Lower leg skin (tissue), 3 donors: ENCODE data around the gene C5orf46.

ENCODE experiments used
- CTCF ChIP-seq, 3 donors: fragments of 450-650 bp; IDR thresholded peaks; one replicate each; pipeline ENCODE4 v1.5.1; 2016; ENCODE audit warnings: antibody characterized with exemption in 3 of 3, mild to moderate bottlenecking in 3 of 3, moderate library complexity in 2 of 3
- POLR2A ChIP-seq, 2 donors: fragments of 450-650 bp; IDR thresholded peaks; one replicate each; pipeline ENCODE4 v1.6.1; 2016 to 2017; ENCODE audit warnings: antibody characterized with exemption in 2 of 2, mild to moderate bottlenecking in 1 of 2, moderate library complexity in 1 of 2

- no peak for TF ChIP-seq POLR2A (IDR thresholded peaks at IDR 0.05)
- TF ChIP-seq CTCF (IDR thresholded peaks at IDR 0.05): no peak
Measured at GRCh38 chr5:147880487-147880886, 25.9 kb downstream of the C5orf46 start.
